GM12878 (cell line): ENCODE data around the gene COG1.
"Not testable (repeated sequence)": the region's sequence is repeated elsewhere in the genome, so short reads cannot be mapped to it uniquely, and the experiment has no call there.

ENCODE experiments used
- CHD2 ChIP-seq: IDR thresholded peaks from 2 replicates; pipeline ENCODE4 v1.6.1; 2011; ENCODE audit warnings: low read depth, low read length, improper control_type of control experiment, borderline replicate concordance
- EP300 ChIP-seq, 2 experiments: fragments of 150-350 bp in 1 of 2; IDR thresholded peaks; 2 replicates each; pipeline ENCODE4 v1.6.1; 2011 to 2012; ENCODE audit warnings: low read depth in 2 of 2, low read length in 2 of 2, borderline replicate concordance in 1 of 2, improper control_type of control experiment in 1 of 2, inconsistent platforms in 1 of 2; ENCODE audit not compliant: control insufficient read depth in 1 of 2
- EZH2 ChIP-seq: IDR thresholded peaks from 2 replicates; pipeline ENCODE4 v1.6.1; 2012; ENCODE audit warnings: low read depth, mild to moderate bottlenecking, control low read depth, inconsistent platforms, low read length, borderline replicate concordance; ENCODE audit not compliant: control insufficient read depth
- FOS ChIP-seq: IDR thresholded peaks from 3 replicates; pipeline ENCODE4 v1.6.1; 2011; ENCODE audit warnings: borderline replicate concordance; ENCODE audit not compliant: insufficient read length; ENCODE audit errors: extremely low read depth
- FOXM1 ChIP-seq: IDR thresholded peaks from 2 replicates; pipeline ENCODE4 v1.6.1; 2012; ENCODE audit warnings: low read depth, mild to moderate bottlenecking, inconsistent platforms, low read length, moderate library complexity
- HCFC1 ChIP-seq: fragments of 150-350 bp; IDR thresholded peaks from 2 replicates; pipeline ENCODE4 v1.6.1; 2014; ENCODE audit warnings: low read length
- HDAC2 ChIP-seq: fragments of 200-600 bp; sonication (generic); IDR thresholded peaks from 2 replicates; pipeline ENCODE4 v1.6.1; 2017
- IRF4 ChIP-seq: IDR thresholded peaks from 2 replicates; pipeline ENCODE4 v1.6.1; 2011; ENCODE audit warnings: low read depth, low read length
- MTA3 ChIP-seq: IDR thresholded peaks from 2 replicates; pipeline ENCODE4 v1.6.1; 2012; ENCODE audit warnings: low read length, inconsistent platforms, borderline replicate concordance
- POLR2A ChIP-seq: IDR thresholded peaks from 2 replicates; pipeline ENCODE4 v1.6.1; 2011; ENCODE audit warnings: low read depth, mild to moderate bottlenecking, low read length
- RUNX3 ChIP-seq: IDR thresholded peaks from 2 replicates; pipeline ENCODE4 v1.6.1; 2012; ENCODE audit warnings: low read length, inconsistent platforms
- TF ChIP-seq, protein P1 (sequence below): IDR thresholded peaks from 2 replicates; pipeline ENCODE4 v1.6.1; 2012; ENCODE audit warnings: mild to moderate bottlenecking, low read depth, low read length
- TF ChIP-seq, protein P2 (sequence below), 3 experiments: IDR thresholded peaks in 2 of 3; conservative IDR thresholded peaks in 1 of 3; 2 replicates each; pipeline ENCODE4 v1.5.1; 2011; ENCODE audit warnings: low read depth in 3 of 3, low read length in 3 of 3, mild to moderate bottlenecking in 3 of 3, control low read depth in 2 of 3, moderate library complexity in 2 of 3, inconsistent platforms in 1 of 3, mixed read lengths in 1 of 3; ENCODE audit not compliant: control insufficient read depth in 2 of 3, insufficient read depth in 1 of 3; ENCODE audit errors: extremely low read depth in 1 of 3
- TF ChIP-seq, protein P3 (sequence below): IDR thresholded peaks from 2 replicates; pipeline ENCODE4 v1.6.1; 2011; ENCODE audit warnings: mild to moderate bottlenecking, low read depth, low read length, moderate library complexity; ENCODE audit not compliant: insufficient replicate concordance

DNA sequence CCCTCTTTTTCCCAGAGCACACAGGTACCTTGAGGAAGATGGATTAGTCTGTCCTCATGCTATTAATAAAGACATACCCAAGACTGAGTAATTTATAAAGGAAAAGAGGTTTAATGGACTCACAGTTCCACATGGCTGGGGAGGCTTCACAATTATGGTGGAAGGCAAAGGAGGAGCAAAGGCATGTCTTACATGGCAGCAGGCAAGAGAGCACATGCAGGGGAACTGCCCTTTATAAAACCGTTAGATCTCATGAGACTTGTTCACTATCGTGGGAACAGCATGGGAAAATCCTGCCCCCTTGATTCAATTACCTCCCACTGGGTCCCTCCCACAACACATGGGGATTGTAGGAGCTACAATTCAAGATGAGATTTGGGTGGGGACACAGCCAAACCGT is 48.6 kb upstream of the COG1 start:
- not testable (repeated sequence) for TF ChIP-seq EP300 (IDR thresholded peaks at IDR 0.05; ENCODE audit: borderline replicate concordance in 1 of 2, control insufficient read depth in 1 of 2, low read depth in 2 of 2, low read length in 2 of 2); POLR2A; CHD2; EZH2; FOS; RUNX3; MTA3; FOXM1; HCFC1; HDAC2; IRF4
- TF ChIP-seq, protein P1, sequence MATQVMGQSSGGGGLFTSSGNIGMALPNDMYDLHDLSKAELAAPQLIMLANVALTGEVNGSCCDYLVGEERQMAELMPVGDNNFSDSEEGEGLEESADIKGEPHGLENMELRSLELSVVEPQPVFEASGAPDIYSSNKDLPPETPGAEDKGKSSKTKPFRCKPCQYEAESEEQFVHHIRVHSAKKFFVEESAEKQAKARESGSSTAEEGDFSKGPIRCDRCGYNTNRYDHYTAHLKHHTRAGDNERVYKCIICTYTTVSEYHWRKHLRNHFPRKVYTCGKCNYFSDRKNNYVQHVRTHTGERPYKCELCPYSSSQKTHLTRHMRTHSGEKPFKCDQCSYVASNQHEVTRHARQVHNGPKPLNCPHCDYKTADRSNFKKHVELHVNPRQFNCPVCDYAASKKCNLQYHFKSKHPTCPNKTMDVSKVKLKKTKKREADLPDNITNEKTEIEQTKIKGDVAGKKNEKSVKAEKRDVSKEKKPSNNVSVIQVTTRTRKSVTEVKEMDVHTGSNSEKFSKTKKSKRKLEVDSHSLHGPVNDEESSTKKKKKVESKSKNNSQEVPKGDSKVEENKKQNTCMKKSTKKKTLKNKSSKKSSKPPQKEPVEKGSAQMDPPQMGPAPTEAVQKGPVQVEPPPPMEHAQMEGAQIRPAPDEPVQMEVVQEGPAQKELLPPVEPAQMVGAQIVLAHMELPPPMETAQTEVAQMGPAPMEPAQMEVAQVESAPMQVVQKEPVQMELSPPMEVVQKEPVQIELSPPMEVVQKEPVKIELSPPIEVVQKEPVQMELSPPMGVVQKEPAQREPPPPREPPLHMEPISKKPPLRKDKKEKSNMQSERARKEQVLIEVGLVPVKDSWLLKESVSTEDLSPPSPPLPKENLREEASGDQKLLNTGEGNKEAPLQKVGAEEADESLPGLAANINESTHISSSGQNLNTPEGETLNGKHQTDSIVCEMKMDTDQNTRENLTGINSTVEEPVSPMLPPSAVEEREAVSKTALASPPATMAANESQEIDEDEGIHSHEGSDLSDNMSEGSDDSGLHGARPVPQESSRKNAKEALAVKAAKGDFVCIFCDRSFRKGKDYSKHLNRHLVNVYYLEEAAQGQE = not testable (repeated sequence)
- TF ChIP-seq, protein P2, sequence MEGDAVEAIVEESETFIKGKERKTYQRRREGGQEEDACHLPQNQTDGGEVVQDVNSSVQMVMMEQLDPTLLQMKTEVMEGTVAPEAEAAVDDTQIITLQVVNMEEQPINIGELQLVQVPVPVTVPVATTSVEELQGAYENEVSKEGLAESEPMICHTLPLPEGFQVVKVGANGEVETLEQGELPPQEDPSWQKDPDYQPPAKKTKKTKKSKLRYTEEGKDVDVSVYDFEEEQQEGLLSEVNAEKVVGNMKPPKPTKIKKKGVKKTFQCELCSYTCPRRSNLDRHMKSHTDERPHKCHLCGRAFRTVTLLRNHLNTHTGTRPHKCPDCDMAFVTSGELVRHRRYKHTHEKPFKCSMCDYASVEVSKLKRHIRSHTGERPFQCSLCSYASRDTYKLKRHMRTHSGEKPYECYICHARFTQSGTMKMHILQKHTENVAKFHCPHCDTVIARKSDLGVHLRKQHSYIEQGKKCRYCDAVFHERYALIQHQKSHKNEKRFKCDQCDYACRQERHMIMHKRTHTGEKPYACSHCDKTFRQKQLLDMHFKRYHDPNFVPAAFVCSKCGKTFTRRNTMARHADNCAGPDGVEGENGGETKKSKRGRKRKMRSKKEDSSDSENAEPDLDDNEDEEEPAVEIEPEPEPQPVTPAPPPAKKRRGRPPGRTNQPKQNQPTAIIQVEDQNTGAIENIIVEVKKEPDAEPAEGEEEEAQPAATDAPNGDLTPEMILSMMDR (IDR thresholded peaks at IDR 0.05 in 2 of 3, conservative IDR thresholded peaks at IDR 0.05 in 1 of 3; ENCODE audit: control insufficient read depth in 2 of 3, extremely low read depth in 1 of 3, insufficient read depth in 1 of 3, low read depth in 3 of 3, low read length in 3 of 3) = not testable (repeated sequence)
- TF ChIP-seq, protein P3, sequence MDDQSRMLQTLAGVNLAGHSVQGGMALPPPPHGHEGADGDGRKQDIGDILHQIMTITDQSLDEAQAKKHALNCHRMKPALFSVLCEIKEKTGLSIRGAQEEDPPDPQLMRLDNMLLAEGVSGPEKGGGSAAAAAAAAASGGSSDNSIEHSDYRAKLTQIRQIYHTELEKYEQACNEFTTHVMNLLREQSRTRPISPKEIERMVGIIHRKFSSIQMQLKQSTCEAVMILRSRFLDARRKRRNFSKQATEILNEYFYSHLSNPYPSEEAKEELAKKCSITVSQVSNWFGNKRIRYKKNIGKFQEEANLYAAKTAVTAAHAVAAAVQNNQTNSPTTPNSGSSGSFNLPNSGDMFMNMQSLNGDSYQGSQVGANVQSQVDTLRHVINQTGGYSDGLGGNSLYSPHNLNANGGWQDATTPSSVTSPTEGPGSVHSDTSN = not testable (repeated sequence)
